ENCODE data around the gene DNAH9. TPM values are rescaled to one million over a fixed set of nuclear protein-coding genes. Genes with fewer than 3 reads are reported as not detected.

DNAH9 gene
- polyA plus RNA-seq, 2 of the 4 experiments (the other 2 are of a cell fraction) = 0.03 to 0.04 TPM

DNA sequence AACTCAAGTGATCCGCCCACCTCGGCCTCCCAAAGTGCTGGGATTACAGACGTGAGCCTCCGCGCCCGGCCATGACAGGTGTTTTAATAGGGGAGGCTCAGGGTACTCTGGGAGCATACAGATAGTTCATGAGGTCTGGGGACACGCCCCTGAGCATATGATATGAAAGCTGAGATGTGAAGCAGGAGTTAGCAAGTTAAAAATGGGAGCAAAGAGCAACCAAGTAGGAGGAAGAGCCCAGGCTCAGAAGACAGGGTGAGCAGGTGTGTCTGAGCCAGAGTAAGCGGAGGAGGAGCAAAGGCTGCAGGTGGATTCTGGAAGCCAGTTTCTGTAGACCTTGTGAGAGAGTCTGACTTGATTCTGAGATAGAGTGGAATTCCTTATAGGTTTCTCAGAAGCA is 103.6 kb downstream of the DNAH9 start:
- no peak for ATAC-seq
- 21% methylated on average over 8 of the region's 8 CpGs for WGBS (ENCODE audit: missing lambda C conversion rate)

GRCh38 chr17:11704041-11704440 is 105.8 kb downstream of the DNAH9 start:
- Histone ChIP-seq H3K4me1 (no peaks in the 10 kb centered on the region), H3K4me3 (no peak overlapping the region), H3K27ac (no peak overlapping the region), H3K9me3 (no peaks in the 10 kb centered on the region; the same call in 2 of the 3 replicates), H3K4me2 (no peak overlapping the region)
- WGBS (ENCODE audit: missing lambda C conversion rate) = 54% methylated on average over 3 of the region's 3 CpGs
- no peak for ATAC-seq
- FAIRE-seq = no peak
- no peak for TF ChIP-seq CBX2 (IDR thresholded peaks at IDR 0.05; ENCODE audit: borderline replicate concordance, low read depth)
- no peak for TF ChIP-seq CTCF (IDR thresholded peaks at IDR 0.05)
- TF ChIP-seq, protein P1, sequence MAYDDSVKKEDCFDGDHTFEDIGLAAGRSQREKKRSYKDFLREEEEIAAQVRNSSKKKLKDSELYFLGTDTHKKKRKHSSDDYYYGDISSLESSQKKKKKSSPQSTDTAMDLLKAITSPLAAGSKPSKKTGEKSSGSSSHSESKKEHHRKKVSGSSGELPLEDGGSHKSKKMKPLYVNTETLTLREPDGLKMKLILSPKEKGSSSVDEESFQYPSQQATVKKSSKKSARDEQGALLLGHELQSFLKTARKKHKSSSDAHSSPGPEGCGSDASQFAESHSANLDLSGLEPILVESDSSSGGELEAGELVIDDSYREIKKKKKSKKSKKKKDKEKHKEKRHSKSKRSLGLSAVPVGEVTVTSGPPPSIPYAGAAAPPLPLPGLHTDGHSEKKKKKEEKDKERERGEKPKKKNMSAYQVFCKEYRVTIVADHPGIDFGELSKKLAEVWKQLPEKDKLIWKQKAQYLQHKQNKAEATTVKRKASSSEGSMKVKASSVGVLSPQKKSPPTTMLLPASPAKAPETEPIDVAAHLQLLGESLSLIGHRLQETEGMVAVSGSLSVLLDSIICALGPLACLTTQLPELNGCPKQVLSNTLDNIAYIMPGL (CRISPR knock-in tag; IDR thresholded peaks at IDR 0.05; ENCODE audit: borderline replicate concordance) = no peak
- no peak for TF ChIP-seq RAD21 (conservative IDR thresholded peaks at IDR 0.05 in 1 of 2, IDR thresholded peaks at IDR 0.05 in 1 of 2)
- no peak for TF ChIP-seq EHMT2 (IDR thresholded peaks at IDR 0.05; ENCODE audit: low read depth)
- TF ChIP-seq BHLHE40 (IDR thresholded peaks at IDR 0.05; ENCODE audit: low read depth, low read length) = no peak
- no peak for TF ChIP-seq RNF2 (IDR thresholded peaks at IDR 0.05; ENCODE audit: borderline replicate concordance, low read depth)
- no peak for TF ChIP-seq MAFK (IDR thresholded peaks at IDR 0.05; ENCODE audit: partially characterized antibody)
- no peak for TF ChIP-seq KDM5A (IDR thresholded peaks at IDR 0.05)
- no peak for TF ChIP-seq RFX5 (IDR thresholded peaks at IDR 0.05)
- no peak for TF ChIP-seq ZFP36 (IDR thresholded peaks at IDR 0.05; ENCODE audit: borderline replicate concordance, partially characterized antibody)
- no peak for TF ChIP-seq POLR2A (IDR thresholded peaks at IDR 0.05; ENCODE audit: low read length)
- no peak for TF ChIP-seq KDM1A (IDR thresholded peaks at IDR 0.05; ENCODE audit: low read depth)
- no peak for TF ChIP-seq FOSL2 (IDR thresholded peaks at IDR 0.05)
- TF ChIP-seq FOSL2 (CRISPR knock-in tag; IDR thresholded peaks at IDR 0.05) = no peak
- no peak for TF ChIP-seq MAX (IDR thresholded peaks at IDR 0.05)
- TF ChIP-seq TP53 (CRISPR knock-in tag; IDR thresholded peaks at IDR 0.05) = no peak
- TF ChIP-seq EP300 (IDR thresholded peaks at IDR 0.05) = no peak
- TF ChIP-seq JUNB (IDR thresholded peaks at IDR 0.05) = no peak
- TF ChIP-seq GATA3 (IDR thresholded peaks at IDR 0.05; ENCODE audit: borderline replicate concordance) = no peak
- TF ChIP-seq HEYL (CRISPR knock-in tag; IDR thresholded peaks at IDR 0.05) = no peak
- CTCF ChIA-PET = interaction anchor here (0.8 to 1.6 kb wide), 2 partner anchors 9 to 45 kb away, joined by 3 to 4 read pairs; no protein-coding TSS in a partner anchor
- POLR2A ChIA-PET = no interaction called here
- no peak for DNase-seq (ENCODE audit: low read depth in 1 of 2, low spot score in 1 of 2)

More for the DNA sequence above, 103.6 kb downstream of the DNAH9 start:
- Histone ChIP-seq H3K4me3 (no peak overlapping the region), H3K4me1 (no peaks in the 10 kb centered on the region), H3K9me3 (no peaks in the 10 kb centered on the region; the same call in 2 of the 3 replicates), H3K4me2 (no peak overlapping the region), H3K27ac (no peak overlapping the region)
- FAIRE-seq (no peak), DNase-seq (ENCODE audit: low read depth in 1 of 2, low spot score in 1 of 2) (no peak)
- POLR2A ChIA-PET = no interaction called here
- no peak for TF ChIP-seq HOXA7 (CRISPR knock-in tag; IDR thresholded peaks at IDR 0.05)
- TF ChIP-seq NFE2L2 (conservative IDR thresholded peaks at IDR 0.05; ENCODE audit: low read length) = no peak
- TF ChIP-seq RFX5 (IDR thresholded peaks at IDR 0.05) = no peak
- no peak for TF ChIP-seq ZC3H11A (IDR thresholded peaks at IDR 0.05)
- TF ChIP-seq PBX3 (IDR thresholded peaks at IDR 0.05) = no peak
- no peak for TF ChIP-seq EHMT2 (IDR thresholded peaks at IDR 0.05; ENCODE audit: low read depth)
- TF ChIP-seq JUN (IDR thresholded peaks at IDR 0.05) = no peak
- no peak for TF ChIP-seq MAFK (IDR thresholded peaks at IDR 0.05; ENCODE audit: partially characterized antibody)
- TF ChIP-seq CBX8 (IDR thresholded peaks at IDR 0.05) = no peak
- TF ChIP-seq JUNB (IDR thresholded peaks at IDR 0.05) = no peak
- TF ChIP-seq SMC3 (IDR thresholded peaks at IDR 0.05) = no peak
- TF ChIP-seq RNF2 (IDR thresholded peaks at IDR 0.05; ENCODE audit: borderline replicate concordance, low read depth) = no peak
- no peak for TF ChIP-seq POLR2A (IDR thresholded peaks at IDR 0.05; ENCODE audit: low read length)
- TF ChIP-seq CHD4 (IDR thresholded peaks at IDR 0.05; ENCODE audit: borderline replicate concordance) = no peak
- no peak for TF ChIP-seq SREBF2 (IDR thresholded peaks at IDR 0.05)
- TF ChIP-seq CBX2 (IDR thresholded peaks at IDR 0.05; ENCODE audit: borderline replicate concordance, low read depth) = no peak
- CTCF ChIA-PET = no interaction called here
